Stimulated activated naive CD4-positive, alpha-beta T cell treated with Interleukin-2 at 50 U/mL for 16 hours (primary cell): ENCODE measurements around the gene LRRC75B.
"Not testable (repeated sequence)": the region's sequence is repeated elsewhere in the genome, so short reads cannot be mapped to it uniquely, and the experiment has no call there.

ENCODE experiments used
- DNase-seq: peaks from one replicate; lab custom pipeline; 2025; lab: John Stamatoyannopoulos, UW

Gene LRRC75B

GRCh38 chr22:24592851-24593558 lies at the start of gene LRRC75B:
Gene LRRC75B (minus strand): TSS chr22:24593073. CDS start chr22:24593039, 34 bp downstream.
- DNase-seq = no peak

DNA sequence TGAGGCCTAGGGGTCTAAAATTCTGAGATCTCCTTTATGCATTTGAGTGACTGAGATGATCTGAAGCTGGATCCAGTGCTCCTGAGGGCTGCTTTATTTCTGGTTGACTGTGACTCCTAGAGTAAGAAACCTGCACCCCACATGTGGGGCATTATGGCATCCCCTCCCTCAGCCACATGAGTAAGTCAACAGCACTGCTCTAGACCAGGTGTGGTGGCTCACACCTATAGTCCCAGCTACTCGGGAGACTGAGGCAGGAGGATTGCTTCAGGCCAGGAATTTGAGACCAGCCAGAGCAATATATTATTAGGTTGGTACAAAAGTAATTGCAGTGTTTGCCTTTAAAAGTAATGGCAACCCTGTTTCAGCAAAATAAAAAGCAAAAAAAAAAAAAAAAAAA lies 49.4 kb upstream of the LRRC75B start:
- DNase-seq = not testable (repeated sequence)

- DNase-seq = not testable (repeated sequence)
Measured at GRCh38 chr22:24636513-24636912, 43.6 kb upstream of the LRRC75B start.

- not testable (repeated sequence) for DNase-seq
Measured at GRCh38 chr22:24634776-24635389, 42.0 kb upstream of the LRRC75B start.

- not testable (repeated sequence) for DNase-seq
Measured at GRCh38 chr22:24633231-24634023, 40.6 kb upstream of the LRRC75B start.

DNA sequence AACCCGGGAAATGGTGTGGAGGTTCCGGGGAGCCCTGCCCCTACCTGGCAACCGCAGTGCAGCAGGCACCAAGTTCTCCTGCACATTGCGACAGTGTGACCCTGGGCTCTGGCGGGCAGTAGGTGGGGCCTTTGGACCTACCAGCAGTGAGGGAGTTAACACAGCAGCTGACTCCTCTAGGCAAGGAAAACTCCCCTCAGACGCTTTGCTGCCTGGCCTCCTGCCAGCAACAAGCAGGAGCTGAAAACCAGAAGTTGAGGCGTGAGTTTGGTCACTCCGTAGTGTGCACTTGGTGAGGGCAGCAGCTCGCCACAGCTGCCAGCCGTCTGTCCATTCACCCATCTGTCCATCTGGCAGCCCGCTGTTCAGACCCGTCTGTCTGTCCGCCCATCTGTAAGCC lies 39.8 kb upstream of the LRRC75B start:
- DNase-seq = not testable (repeated sequence)

DNA sequence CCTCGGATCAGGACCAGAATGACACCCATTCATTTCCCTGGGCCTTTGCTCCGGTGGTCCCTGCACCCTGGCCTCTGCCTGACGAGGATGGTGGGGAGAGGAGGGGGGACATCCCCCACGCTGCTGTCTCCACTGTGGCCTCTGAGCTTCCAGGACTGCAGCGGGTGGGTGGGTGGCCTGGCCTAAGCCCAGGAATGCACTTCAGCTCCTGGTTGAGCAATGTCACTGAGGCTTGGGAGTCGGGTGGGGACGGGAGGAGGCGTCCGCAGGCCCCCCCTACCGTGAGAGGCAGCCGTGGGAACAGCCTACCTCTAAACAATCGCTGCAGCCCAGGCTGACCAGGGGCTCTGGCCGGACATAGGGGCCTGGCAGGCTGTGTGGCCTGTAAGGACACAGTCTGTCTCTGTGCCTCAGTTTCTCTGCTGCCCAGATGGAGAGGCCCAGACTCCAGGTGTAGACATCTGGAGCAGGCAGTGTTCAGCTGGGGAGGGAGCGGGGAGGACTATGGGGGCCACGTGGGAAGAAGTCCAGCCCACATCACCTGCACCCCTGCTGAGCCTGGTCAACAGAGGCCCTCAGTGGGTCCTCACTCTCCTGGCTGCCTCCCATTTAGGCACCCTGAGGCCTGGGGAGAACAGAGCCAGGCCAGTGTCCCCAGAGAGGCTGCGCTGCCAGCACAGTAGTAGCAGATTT lies 38.7 kb upstream of the LRRC75B start:
- not testable (repeated sequence) for DNase-seq

- DNase-seq = not testable (repeated sequence)
Measured at GRCh38 chr22:24630812-24631427, 38.0 kb upstream of the LRRC75B start.

- not testable (repeated sequence) for DNase-seq
Measured at GRCh38 chr22:24629069-24629468, 36.2 kb upstream of the LRRC75B start.

GRCh38 chr22:24627911-24628310 lies 35.0 kb upstream of the LRRC75B start:
- DNase-seq = not testable (repeated sequence)

DNA sequence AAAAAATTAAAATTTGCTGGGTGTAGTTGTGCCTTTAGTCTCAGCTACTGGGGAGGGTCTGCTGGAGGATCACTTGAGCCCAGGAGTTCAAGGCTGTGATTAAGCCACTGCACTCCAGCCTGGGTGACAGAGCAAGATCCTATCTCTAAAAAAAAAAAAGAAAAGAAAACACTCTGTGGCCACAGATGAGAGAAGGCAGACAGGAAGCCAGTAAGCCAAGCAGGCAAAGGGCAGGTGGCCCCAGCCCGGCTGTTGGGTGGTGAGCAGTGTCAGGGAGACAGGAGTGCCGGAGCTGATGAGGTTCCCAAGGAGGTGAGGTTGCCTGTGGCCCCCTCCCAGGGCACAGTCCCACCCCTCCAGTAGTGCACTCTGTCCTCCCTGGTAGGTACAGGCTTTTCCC lies 29.7 kb upstream of the LRRC75B start:
- DNase-seq = not testable (repeated sequence)

GRCh38 chr22:24621244-24621643 lies 28.4 kb upstream of the LRRC75B start:
- DNase-seq = not testable (repeated sequence)

- not testable (repeated sequence) for DNase-seq
Measured at GRCh38 chr22:24614794-24615193, 21.9 kb upstream of the LRRC75B start.

DNA sequence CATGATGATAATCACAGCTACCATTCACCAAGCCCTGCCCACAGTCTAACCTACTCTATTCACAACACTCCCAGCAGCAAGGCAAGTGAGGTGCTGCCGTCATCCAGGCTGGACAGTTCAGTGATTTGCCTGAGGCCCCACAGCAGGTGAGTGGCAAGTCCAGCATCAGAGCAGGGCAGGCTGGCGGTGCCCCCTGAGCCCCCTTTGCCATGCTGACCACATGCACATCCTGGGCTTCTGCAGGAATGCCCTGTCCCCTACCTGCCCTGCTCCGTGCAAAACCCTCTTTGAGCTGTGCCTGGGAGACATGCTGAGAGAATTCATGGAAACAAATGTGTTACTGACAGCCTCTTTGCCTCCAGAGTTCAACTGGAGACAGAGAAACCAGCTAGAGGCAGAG lies 17.0 kb upstream of the LRRC75B start:
- not testable (repeated sequence) for DNase-seq

DNA sequence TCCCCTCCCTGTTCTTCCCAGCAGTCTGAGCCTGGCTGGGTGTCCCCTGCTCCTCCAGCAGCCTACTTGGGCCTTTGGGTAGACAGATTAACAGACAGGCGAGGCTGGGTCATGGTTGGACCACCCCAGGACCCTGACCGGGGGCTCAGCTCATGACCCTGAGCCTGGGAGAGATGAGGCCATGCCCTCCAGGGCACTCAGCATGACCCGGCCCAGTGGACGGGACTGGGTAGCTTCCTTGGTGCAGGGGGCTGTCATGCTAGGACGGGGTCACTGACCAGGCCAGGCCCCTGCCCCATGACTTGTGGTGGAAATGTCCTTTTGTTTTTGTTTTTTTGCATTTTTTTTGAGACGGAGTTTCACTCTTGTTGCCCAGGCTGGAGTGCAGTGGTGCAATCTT lies 15.5 kb upstream of the LRRC75B start:
- DNase-seq = not testable (repeated sequence)

- peak; percentile 70 for DNase-seq
Measured at GRCh38 chr22:24607429-24607983, 14.6 kb upstream of the LRRC75B start.

- not testable (repeated sequence) for DNase-seq
Measured at GRCh38 chr22:24606340-24606739, 13.5 kb upstream of the LRRC75B start.

GRCh38 chr22:24603770-24604629 lies 11.1 kb upstream of the LRRC75B start:
- not testable (repeated sequence) for DNase-seq

GRCh38 chr22:24602847-24603769 lies 10.2 kb upstream of the LRRC75B start, which contains the start of gene GGT1:
Gene GGT1 (plus strand): TSS chr22:24603193. CDS start chr22:24611082, 7,889 bp downstream.
- not testable (repeated sequence) for DNase-seq
